Fibroblast of peridontal ligament (primary cell): ENCODE data around the gene MCUB.
"Not testable (repeated sequence)": the region's sequence is repeated elsewhere in the genome, so short reads cannot be mapped to it uniquely, and the experiment has no call there.

Experiments used
- DNase-seq: peaks from one replicate; pipeline ENCODE4 v3.0.0-alpha.2; 2010; ENCODE audit errors: extremely low read depth

MCUB gene

DNA sequence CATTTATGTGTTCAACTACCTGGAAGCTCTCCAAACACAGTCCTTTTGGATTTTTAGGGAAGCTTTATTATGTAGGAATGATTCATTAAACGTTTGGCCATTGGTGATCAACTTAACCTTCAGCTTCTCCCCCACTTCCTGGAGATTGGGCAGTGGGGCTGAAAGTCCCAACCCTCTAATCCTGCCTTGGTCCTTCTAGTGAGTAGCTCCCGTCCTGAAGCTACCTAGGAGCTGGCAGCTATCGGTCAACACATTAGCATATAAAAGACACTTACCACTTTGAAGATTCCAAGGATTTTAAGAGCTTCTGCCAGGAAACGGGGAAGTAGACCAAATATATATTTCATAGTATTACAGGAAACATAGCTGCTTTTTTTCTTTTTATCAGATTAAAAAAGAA is 69.7 kb downstream of the MCUB start:
- DNase-seq = no peak

DNA sequence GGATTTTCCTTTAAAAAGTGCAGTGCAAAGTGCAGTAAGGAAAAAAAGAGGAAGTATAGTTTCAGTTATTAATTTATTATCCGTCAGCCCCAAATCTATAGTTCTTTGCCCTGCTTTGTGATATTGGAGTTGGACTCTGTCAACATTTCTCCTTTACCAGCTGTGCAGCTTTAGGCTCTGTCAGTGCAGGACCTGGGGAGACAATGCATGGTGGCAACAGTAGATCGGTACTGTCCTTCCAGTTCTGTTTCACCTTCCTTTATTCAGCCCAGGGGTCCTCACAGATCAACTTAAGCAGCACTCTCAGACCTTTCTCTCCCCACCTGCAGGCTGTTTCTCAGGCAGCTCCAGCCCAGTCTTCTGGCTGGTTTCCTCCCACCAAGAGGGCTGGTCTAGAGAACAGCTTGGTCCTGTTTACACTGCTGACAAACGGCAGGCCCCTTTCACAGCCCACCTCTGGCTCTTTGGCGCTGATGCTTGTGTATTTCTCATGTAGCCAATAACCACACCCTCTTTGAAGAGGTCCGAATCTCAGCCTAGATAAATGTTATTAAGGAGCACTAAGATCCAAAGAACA is 71.6 kb downstream of the MCUB start:
- DNase-seq = no peak

DNA sequence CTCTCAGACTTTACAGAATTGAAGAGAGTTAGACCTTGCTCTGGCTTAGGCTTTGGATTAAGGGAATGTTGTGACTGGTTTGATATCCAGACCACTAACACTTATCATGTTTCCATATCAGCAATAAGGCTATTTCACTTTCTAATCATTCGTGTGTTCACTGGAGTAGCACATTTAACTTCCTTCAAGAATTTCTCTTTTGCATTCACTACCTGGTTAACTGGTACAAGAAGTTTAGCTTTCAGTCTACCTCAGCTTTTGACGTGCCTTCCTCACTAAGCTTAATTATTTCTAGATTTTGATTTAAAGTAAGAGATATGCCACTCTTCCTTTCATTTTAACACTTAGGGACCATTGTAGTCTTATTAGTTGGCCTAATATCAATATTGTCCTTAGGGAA is 80.6 kb downstream of the MCUB start:
- DNase-seq = no peak

DNA sequence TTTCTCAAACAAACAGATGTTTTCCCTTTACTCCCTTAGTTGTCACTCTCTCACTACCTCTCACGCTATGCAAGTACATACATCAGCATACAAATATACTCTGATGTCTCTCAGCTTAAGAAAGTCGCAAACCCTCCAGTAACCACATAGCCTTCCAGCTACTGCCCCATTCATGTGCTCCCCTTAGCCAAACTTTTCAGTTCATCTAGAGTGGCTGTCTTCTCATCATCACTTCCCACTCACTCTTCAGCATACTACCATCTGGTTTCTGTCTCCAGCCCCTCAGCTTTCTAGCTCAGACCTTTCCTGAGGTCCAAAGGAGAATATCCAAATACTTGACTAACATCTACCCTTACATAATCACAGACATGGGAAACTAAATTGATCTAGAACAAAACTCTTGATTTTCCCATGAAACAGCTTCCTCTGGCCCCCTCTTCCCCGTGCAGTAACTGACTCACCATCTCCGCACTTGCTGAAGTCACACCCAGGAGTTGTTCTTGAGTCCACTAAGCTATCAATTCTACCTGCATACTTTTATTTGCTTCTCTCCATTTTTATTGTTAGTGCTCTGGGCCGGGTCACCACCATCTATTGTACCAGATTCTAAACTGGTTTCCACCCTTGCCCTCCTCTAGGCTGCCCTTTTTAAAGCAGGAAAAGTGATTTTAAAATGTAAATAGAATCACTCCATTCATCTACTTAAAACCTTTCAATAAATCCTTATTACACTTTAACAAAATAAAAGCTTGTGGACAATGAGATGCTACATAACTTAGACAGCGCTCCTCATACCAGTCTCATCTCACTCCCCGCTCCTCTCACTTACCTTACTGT is 86.0 kb downstream of the MCUB start:
- no peak for DNase-seq

DNA sequence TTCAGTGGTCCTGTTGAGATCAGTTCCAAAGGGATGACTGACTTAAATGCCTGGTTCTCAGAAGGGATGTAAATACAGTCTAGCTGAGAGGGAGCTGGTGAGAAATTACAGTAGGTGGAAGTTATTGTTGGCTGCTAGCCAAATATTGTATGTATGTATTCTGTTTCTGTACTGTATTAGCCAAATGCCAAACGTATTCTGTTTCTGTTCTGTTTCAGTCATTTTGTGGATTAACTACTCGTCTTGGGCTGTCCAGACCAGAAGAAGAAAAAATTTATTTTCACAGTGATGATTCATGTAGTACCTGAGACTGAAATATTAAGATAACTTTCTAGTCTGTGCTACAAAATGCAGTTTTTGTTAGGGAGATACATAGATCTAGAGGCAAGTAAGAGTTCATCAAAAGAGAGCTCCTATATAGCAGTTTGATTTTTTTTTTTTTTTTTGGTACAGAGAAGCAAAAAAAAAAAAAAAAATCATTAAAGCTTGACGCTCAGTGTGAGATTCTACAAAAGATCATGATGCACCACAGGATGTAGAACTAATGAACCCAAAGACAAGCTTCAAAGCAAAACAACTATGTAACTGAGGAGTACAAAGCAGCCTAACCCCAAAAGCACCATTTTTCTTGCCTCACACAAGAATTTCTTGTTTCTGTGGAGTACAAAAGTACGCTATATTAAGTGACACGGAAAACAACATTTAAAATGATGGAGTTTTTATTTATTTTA is 88.4 kb downstream of the MCUB start:
- no peak for DNase-seq

DNA sequence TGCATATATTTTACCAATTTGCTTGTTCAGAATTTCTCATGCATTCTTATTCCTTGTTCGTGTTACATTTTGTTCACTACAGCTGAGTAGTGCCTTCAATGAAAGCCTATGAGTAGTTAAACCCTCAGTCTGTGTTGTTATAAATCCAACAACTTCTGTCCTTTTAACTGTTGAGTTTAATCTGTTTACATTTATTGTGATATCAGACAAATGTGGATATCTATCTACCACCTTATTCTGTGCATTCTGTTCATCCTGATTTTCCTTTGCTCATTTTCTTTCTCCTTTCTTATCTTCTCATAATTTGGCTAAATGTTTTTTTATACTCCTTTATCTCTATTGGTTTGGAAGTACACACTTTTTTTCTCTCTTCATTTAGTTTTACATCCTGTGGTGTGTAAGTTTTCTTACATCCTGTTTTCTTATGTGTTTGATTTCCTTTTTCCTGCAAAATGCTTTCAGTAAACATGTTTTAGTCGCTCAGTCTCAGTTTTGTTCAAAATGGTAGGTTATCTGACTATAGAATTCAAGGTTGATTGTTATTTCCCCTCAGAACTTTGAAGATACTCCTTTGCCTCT is 89.0 kb downstream of the MCUB start:
- no peak for DNase-seq

DNA sequence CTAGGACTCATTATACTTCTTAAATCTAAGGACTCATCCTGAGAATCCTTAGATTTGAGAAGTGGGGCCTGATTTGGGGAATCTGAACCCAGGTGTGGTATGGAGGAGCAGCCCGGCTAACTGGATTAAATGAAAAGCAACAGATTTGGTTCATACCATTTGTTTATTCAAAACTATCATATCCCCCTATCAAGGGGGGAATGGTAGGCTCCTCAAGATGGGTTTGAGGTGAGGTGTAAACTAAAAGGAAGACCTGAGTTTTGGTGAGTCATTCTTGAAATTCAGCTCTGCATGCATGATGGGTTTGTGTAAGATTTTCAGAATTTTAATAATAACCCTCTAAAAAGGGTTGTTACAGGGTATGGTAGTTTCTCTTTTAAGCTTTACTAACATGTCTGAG is 89.8 kb downstream of the MCUB start:
- no peak for DNase-seq

DNA sequence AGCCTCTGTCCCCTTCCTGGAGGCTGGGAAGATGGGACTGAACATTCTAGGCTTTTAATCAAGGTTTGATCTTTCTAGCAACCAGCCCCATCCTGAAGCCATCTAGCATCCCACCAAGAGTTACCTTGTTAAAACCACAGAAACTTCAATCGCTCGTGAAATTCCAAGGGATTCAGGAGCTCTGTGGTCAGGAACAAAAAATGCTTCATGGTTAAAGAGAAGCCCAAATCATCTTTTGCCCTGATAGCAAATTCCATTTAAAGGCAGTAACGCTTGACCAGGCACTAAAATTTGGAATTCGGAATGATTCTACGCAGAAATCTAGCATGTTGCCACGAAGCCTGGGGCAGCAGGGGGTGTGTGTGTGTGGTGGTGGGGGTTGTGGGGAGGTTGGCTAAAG is 95.3 kb downstream of the MCUB start:
- no peak for DNase-seq

DNA sequence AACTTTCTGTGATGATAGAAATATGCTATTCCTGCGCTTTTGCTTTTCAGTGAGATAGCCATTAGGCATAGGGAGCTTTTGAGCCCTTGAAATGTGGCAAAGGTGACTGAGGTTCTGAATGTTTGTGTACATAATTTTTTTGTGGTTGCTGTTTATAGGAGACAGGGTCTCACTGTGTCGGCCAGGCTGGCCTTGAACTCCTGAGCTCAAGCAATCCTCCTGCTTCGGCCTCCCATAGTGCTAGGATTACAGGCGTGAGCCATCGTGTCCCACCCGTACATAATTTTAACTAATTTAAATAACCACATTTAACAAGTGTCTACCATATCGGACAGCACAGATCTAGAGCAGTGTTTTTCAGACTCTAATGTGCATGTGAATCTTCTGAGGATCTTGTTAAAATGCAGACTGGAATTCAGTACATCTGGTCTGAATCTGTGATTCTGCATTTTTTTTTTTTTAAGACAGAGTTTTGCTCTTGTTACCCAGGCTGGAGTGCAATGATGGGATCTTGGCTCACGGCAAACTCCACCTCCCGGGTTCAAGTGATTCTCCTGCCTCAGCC is 97.9 kb downstream of the MCUB start:
- DNase-seq = no peak

DNA sequence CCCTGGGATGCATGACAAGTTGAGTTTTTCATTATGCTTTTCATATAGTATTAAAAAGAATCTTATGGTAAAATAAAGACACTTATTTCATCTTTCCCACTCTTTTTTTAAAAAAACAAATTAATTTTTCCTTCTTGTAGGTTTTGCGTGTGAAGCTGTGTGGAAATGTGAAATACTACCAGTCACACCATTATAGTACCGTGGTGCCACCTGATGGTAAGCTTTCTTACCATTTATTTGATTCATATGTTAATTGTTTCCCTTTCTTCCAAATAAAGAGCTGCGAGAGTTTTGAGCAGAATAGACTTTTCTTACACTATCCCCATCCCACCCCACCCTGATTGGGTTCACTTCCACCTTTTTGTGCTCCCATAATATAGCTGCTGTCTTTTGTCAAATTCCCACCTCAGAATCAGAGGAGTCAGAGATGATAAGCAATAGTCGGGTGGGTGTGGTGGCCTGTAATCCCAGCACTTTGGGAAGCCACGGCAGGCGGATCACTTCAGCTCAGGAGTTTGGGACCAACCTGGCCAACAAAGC is 98.9 kb downstream of the MCUB start:
- peak; percentile 25 for DNase-seq

DNA sequence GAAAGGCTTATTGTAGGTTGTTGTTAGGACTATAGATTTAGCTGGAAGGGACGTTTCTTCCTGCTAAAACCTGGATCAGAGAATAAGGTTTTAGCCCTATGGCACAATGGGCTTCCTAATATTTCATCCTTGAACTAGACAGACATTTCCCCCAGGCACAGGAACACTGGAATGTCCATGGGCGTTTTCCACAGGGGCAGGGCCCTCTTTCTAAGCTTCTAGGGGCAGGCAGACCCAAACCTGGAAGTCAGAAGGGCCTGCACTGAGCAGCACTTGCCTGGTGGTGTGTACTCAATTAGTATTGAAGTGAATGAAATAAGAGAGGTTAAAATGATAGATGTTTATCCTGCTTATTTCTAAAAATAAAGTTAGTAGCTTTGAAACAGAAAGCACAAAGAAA is 102.1 kb downstream of the MCUB start:
- DNase-seq = no peak

DNA sequence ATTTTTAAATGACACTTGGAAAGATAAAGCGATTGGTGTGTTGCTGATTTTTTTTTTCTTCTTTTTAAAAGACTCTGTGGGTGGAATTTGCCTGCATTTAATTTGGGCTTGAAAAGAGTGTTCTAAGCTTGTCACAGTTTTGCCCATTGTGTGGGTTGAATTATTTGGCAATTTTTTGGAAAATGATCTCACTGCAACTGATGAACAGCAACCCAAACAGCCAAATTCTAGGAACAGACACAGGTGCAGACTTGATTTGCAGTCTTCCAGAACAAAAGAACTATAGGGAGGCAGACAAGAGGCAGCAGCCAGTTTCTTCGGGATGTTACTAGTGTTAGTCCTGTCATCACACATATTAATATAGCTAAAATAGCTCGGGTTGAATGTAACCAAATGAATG is 102.7 kb downstream of the MCUB start:
- DNase-seq = no peak

DNA sequence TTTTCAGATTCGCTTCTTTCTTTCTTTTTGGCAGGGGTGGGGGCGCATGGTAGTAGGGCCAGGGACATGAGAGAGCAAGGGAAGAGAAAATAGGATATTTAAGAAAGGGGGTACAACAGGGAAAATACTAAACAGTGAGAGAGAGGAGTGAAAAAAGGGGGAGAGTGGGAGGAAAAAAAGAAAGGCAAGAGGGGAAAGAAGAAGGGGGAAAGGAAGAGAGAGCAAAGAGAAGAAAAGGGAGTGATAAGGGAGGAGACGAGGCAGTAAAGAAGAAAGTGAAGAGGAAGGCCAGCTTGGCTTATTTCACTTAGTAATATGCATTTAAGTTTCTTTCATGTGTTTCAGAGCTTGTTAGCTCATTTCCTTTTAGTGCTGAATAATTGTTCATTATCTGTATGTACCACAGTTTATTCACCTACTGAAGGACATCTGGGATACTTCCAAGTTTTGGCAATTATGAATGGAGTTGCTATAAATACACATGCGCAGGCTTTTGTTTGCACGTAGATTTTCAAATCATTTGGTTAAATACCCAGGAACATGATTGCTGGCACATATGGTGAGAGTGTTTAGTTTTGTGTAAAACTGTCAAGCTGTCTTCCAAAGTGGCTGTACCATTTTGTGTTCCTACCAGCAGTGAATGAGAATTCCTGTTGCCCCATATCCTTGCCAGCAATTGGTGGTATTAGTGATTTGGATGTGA is 105.9 kb downstream of the MCUB start:
- no peak for DNase-seq

DNA sequence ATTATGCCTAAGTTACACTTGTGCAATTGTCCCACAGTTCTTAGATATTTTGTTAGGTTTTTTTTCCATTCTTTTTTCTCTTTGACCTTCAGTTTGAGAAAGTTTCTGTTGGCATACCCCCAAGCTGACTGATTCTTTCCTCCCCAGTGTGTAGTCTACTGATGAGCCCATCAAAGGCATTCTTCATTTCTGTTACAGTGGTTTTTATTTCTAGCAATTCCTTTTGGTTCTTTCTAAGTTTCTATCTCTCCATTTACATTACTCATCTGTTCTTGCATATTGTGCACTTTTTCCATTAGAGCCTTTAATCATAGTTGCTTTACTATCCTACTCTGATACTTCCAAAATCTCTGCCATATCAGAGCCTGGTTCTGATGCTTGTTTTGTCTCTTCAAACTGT is 111.3 kb downstream of the MCUB start:
- DNase-seq = no peak

DNA sequence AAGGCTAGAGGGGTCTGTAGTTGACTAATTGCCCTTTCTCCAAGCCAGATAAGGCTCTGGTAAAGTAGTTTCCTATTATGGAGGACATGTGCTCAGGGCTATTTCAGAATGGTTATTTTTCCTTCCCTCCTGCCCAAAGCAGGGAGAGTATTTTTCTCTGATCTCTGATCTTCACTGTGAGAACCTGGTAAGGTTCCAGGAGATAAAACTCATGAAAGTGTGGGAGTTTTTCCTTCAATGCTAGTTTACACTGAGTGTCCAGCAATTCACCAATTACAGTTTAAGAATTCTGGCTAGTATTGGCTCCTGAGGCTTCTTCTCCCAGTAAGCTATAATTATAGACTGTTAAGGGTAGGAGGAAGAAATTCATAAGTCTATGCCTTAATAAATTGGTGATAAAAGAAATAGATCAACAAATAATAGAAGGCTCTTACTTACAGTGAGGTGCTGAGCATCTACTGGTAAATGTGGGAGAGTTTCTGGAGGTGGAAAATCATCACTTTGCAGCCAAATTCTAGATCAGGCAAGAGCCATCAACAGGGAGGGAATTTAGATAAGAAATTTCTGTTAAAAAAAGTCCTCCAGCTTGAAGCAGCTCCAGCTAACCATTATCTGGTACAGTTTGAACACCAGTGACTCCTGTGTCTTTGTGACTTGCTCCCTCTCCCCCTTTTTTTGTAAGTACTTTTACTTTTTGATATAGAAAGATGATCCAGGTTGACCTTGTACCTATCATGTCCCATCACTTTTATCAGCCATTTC is 112.3 kb downstream of the MCUB start:
- DNase-seq = no peak

DNA sequence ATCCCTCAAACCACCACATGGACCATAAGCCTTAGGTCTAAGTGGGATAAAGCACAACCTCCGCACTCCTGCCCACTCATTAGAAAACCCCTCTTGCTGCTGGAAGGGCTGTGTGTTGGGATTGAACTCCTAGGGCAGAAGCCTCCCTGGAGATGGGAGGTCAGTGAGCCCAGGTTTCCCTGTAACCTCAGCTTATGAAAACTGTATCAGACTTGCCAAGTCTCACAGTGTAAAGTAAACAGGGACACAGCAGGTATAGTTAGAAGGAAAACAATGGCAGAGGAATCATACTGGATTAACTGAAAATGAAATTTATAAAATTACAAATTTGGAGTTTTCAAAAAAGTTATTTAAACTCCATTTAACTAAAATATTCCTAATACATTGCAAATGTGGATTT is 113.3 kb downstream of the MCUB start:
- DNase-seq = no peak

DNA sequence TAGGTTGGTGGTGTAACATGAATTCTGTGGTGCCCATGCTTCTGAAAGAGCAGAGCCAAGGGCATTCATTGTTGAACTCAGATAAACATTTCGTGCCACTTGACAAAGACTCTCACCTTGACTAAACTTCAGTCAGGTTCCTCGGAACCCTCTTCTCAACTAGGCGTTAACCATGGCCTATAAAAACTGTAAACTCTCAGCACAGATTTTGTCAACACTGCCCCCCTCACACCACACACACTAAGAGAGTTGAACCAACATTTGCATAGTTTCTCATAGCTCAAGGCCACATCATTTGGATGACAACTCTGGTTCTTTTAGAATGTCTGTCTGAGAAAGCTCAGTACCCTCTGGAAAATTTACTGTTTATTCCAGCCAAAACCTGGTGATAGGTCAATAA is 115.1 kb downstream of the MCUB start:
- DNase-seq = no peak

DNA sequence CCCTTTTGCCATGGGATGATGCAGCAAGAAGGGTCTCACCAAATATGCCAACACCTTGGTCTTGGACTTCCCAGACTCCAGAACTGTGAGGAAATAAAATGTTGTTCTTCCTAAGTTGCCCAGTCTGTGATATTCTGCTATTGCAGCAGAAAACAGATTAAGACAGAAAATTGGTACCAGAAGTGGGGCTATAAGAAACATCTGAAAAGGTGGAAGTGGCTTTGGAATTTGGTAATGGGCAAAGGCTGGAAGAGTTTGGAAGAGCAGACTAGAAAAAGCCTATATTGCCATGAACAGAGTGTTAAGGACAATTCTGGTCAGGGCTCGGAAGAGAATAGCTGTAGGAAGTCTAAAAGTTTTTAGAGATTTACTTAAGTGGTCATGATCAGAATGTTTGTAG is 115.8 kb downstream of the MCUB start:
- DNase-seq = no peak

DNA sequence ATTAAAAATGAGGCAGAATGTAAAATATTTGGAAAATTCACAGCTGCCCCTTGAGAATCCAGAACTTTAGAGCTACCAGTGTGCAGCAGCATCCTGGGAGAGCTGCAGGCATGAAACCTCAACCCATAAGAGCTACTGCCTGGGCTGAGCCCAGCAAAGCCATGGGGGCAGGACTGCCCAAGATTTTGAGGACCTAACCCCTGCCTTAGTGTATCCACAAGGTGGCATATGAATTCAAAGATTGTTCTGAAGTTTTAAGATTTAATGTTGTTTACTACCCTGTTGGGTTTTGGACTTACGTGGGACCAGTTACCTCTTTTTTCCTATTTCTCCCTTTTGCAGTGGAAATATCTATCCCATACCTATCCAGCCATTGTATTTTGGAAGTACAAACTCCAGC is 116.8 kb downstream of the MCUB start:
- DNase-seq = no peak

DNA sequence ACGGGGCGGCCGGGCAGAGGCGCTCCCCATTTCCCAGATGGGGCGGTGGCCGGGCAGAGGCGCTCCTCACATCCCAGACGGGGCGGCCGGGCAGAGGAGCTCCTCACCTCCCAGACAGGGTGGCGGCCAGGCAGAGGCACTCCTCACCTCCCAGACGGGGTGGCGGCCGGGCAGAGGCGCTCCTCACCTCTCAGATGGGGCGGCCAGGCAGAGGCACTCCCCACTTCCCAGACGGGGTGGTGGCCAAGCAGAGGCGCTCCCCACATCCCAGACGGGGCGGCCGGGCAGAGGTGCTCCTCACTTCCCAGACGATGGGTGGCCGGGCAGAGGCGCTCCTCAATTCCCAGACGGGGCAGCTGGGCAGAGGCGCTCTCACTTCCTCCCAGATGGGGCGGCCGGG is 118.4 kb downstream of the MCUB start:
- not testable (repeated sequence) for DNase-seq

DNA sequence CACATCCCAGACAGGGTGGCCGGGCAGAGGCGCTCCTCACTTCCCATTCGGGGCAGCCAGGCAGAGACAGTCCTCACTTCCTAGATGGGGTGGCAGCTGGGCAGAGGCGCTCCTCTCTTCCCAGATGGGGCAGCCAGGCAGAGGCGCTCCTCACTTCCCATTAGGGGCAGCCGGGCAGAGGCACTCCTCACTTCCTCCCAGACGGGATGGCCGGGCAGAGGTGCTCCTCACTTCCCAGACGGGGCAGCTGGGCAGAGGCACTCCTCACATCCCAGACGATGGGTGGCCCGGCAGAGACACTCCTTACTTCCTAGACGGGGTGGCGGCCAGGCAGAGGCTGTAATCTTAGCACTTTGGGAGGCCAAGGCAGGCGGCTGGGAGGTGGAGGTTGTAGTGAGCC is 118.9 kb downstream of the MCUB start:
- not testable (repeated sequence) for DNase-seq
